Aorta (tissue), 5 donors: ENCODE results near the gene RASD1. TPM values are rescaled to one million over a fixed set of nuclear protein-coding genes. Genes with fewer than 3 reads are reported as not detected.

ENCODE experiments used
- ATAC-seq: fragments of 200-7000 bp; cut with Tn5 transposase; one replicate; pipeline ENCODE4 v1.9.1; 2022; ENCODE audit warnings: moderate library complexity; ENCODE audit not compliant: low FRiP score
- DNase-seq, 2 donors: peaks; one replicate each; pipeline ENCODE4 v3.0.0-alpha.2; 2020
- H3K27ac ChIP-seq, 2 donors: one replicate each; pipeline ENCODE4 v1.5.1; 2013; ENCODE audit warnings: low read length in 2 of 2, mild to moderate bottlenecking in 2 of 2, moderate library complexity in 2 of 2, control low read depth in 1 of 2, inconsistent platforms in 1 of 2, low read depth in 1 of 2
- H3K27me3 ChIP-seq, 2 donors: one replicate each; pipeline ENCODE4 v1.6.1; 2013; ENCODE audit warnings: control low read depth in 1 of 2, low read length in 1 of 2, mild to moderate bottlenecking in 1 of 2, moderate library complexity in 1 of 2; ENCODE audit not compliant: insufficient read depth in 2 of 2, control insufficient read depth in 1 of 2
- H3K36me3 ChIP-seq, 2 donors: one replicate each; pipeline ENCODE4 v1.6.1; 2013; ENCODE audit warnings: control low read depth in 1 of 2, low read length in 1 of 2, mild to moderate bottlenecking in 1 of 2; ENCODE audit not compliant: insufficient read depth in 2 of 2, control insufficient read depth in 1 of 2
- H3K4me1 ChIP-seq, 2 donors: one replicate each; pipeline ENCODE4 v1.6.1; 2013; ENCODE audit warnings: low read length in 2 of 2, control low read depth in 1 of 2, mild to moderate bottlenecking in 1 of 2, moderate library complexity in 1 of 2; ENCODE audit not compliant: insufficient read depth in 2 of 2, control insufficient read depth in 1 of 2
- H3K4me3 ChIP-seq, 2 donors: one replicate each; pipeline ENCODE4 v1.5.1; 2013; ENCODE audit warnings: low read length in 2 of 2, control low read depth in 1 of 2, mild to moderate bottlenecking in 1 of 2
- H3K9me3 ChIP-seq: one replicate; pipeline ENCODE4 v1.6.1; 2013; ENCODE audit warnings: mild to moderate bottlenecking, low read length; ENCODE audit not compliant: control insufficient read depth
- WGBS, 2 donors: extraction: QIAGEN DNeasy Blood & Tissue Kit; methylation state at CpG; one replicate each; pipeline ENCODE4 v1.1.7; 2013; 5-methylcytosine and 5-hydroxymethylcytosine counted together
- intact Hi-C, 2 donors: fragments of 100-400 bp; cut with DNase I; formaldehyde crosslinking; loops; one replicate each; pipeline versions ENCODE4 v1.14.2 to v1.15.0; 2022
- polyA plus RNA-seq, 2 donors: library from polyadenylated mRNA; stranded (reverse); fragments of 200-250 nt; gene quantifications; one replicate each; pipeline ENCODE4 v1.2.3, GENCODE V29; 2013
- total RNA-seq, 2 donors: library from RNA; stranded (reverse); fragmentation: NEBNext Ultra II Directional; extraction: Animal tissue kit (Norgen Biotek cat#: 25700); gene quantifications; one replicate each; pipeline ENCODE4 v1.2.1, GENCODE V29; 2021
- donor health status: healthy with polysubstance abuse.
- donor health status: Bipolar disorder and iron deficiency.
- donor health status: DM: no; HTN: no; CAD: no.
- donor health status: DM: no; HTN: no; CAD: no.
- donor health status: DM: yes; HTN: yes; CAD: no.

RASD1 gene
- total and polyA plus RNA-seq, 4 donors = 2.9 to 50.1 (median 8.3) TPM

- no peak for ATAC-seq
- no peaks in the 10 kb centered on the region for H3K9me3 ChIP-seq
- peak; percentile 46 to 69 for DNase-seq
- H3K27me3 ChIP-seq = no peaks in the 10 kb centered on the region
- H3K36me3 ChIP-seq = no peaks in the 10 kb centered on the region
- intact Hi-C loops = no loop called here
- 10 to 30% methylated on average over 6 to 7 of the region's 7 CpGs for WGBS, 2 donors
- no peak overlapping the region for H3K27ac ChIP-seq
- no peak overlapping the region for H3K4me3 ChIP-seq
- H3K4me1 ChIP-seq = no peaks in the 10 kb centered on the region
Observed at GRCh38 chr17:17503566-17504130, 7.5 kb upstream of the RASD1 start.

- Histone ChIP-seq H3K4me3 (no peak overlapping the region), H3K9me3 (no peaks in the 10 kb centered on the region), H3K27me3 (no peaks in the 10 kb centered on the region), H3K4me1 (no peaks in the 10 kb centered on the region), H3K27ac (no peak overlapping the region), H3K36me3 (no peaks in the 10 kb centered on the region)
- intact Hi-C loops = no loop called here
- 92 to 93% methylated on average over 21 of the region's 21 CpGs for WGBS, 2 donors
- peak; percentile 29 to 58 for DNase-seq
- ATAC-seq = no peak
Observed at GRCh38 chr17:17502741-17503565, 6.8 kb upstream of the RASD1 start.

- Histone ChIP-seq H3K4me3 (no peak overlapping the region), H3K4me1 (no peaks in the 10 kb centered on the region), H3K27me3 (no peaks in the 10 kb centered on the region), H3K27ac (no peak overlapping the region), H3K36me3 (no peaks in the 10 kb centered on the region), H3K9me3 (no peaks in the 10 kb centered on the region)
- DNase-seq (peak in 1 of 2 donors; percentile 48), ATAC-seq (no peak)
- WGBS, 2 donors = 77 to 78% methylated on average over 14 of the region's 14 CpGs
- intact Hi-C loops = no loop called here
Observed at GRCh38 chr17:17500999-17501605, 4.9 kb upstream of the RASD1 start.

GRCh38 chr17:17499402-17500145 is 3.4 kb upstream of the RASD1 start:
- H3K9me3 ChIP-seq = no peaks in the 10 kb centered on the region
- H3K4me3 ChIP-seq = no peak overlapping the region
- no peak overlapping the region for H3K27ac ChIP-seq
- intact Hi-C loops = loop anchor here in 1 of 2 donors (5.0 kb wide), 2 partner anchors 93 to 142 kb away; partner anchors contain the start of gene PEMT
- 88 to 91% methylated on average over 17 of the region's 17 CpGs for WGBS, 2 donors
- H3K27me3 ChIP-seq = no peaks in the 10 kb centered on the region
- ATAC-seq (no peak), DNase-seq (peak; percentile 29 to 55)
- H3K36me3 ChIP-seq = no peaks in the 10 kb centered on the region
- no peaks in the 10 kb centered on the region for H3K4me1 ChIP-seq

GRCh38 chr17:17498606-17499301 is 2.6 kb upstream of the RASD1 start:
- no peak overlapping the region for H3K27ac ChIP-seq
- H3K27me3 ChIP-seq = no peaks in the 10 kb centered on the region
- 91 to 93% methylated on average over 16 of the region's 16 CpGs for WGBS, 2 donors
- ATAC-seq (no peak), DNase-seq (peak; percentile 34 to 72)
- no peaks in the 10 kb centered on the region for H3K4me1 ChIP-seq
- no peaks in the 10 kb centered on the region for H3K9me3 ChIP-seq
- intact Hi-C loops = loop anchor here in 1 of 2 donors (5.0 kb wide), 2 partner anchors 94 to 141 kb away; partner anchors contain the start of gene PEMT
- no peak overlapping the region for H3K4me3 ChIP-seq
- no peaks in the 10 kb centered on the region for H3K36me3 ChIP-seq

- DNase-seq = peak; percentile 39 to 64
- WGBS, 2 donors = 96% methylated on average over 10 of the region's 10 CpGs
- intact Hi-C loops = loop anchor here (2.0 to 5.0 kb wide), 5 partner anchors 21 to 145 kb away; partner anchors contain the start of genes MED9 (in 1 of the 2) and PEMT (in 1 of the 2)
- no peak for ATAC-seq
- Histone ChIP-seq H3K27me3 (no peaks in the 10 kb centered on the region), H3K4me3 (no peak overlapping the region), H3K9me3 (no peaks in the 10 kb centered on the region), H3K4me1 (no peaks in the 10 kb centered on the region), H3K27ac (no peak overlapping the region), H3K36me3 (no peaks in the 10 kb centered on the region)
Observed at GRCh38 chr17:17497845-17498520, 1.8 kb upstream of the RASD1 start.

GRCh38 chr17:17497065-17497844 is 1.1 kb upstream of the RASD1 start:
- no peak overlapping the region for H3K4me3 ChIP-seq

More at GRCh38 chr17:17497065-17497844, 1.1 kb upstream of the RASD1 start:
- Histone ChIP-seq H3K9me3 (no peaks in the 10 kb centered on the region), H3K4me1 (no peaks in the 10 kb centered on the region), H3K27ac (no peak overlapping the region), H3K36me3 (no peaks in the 10 kb centered on the region), H3K27me3 (no peaks in the 10 kb centered on the region)
- 40 to 41% methylated on average over 19 of the region's 19 CpGs for WGBS, 2 donors
- ATAC-seq (no peak), DNase-seq (peak in 1 of 2 donors; percentile 33)
- intact Hi-C loops = loop anchor here (2.0 to 5.0 kb wide), 5 partner anchors 20 to 146 kb away; partner anchors contain the start of genes MED9 (in 1 of the 2) and PEMT (in 1 of the 2)
